BLaER1 (cell line): ENCODE measurements around the gene GDF7.

Source experiments
- H3K27ac ChIP-seq: shearing (Covaris generic); formaldehyde crosslinking; 2 replicates; pipeline ENCODE4 v1.8.1; 2022
- H3K27me3 ChIP-seq: shearing (Covaris generic); formaldehyde crosslinking; 2 replicates; pipeline ENCODE4 v1.8.1; 2022
- H3K36me3 ChIP-seq: shearing (Covaris generic); formaldehyde crosslinking; 2 replicates; pipeline ENCODE4 v1.8.1; 2022
- H3K4me1 ChIP-seq: shearing (Covaris generic); formaldehyde crosslinking; 2 replicates; pipeline ENCODE4 v1.8.1; 2022
- H3K4me2 ChIP-seq: shearing (Covaris generic); formaldehyde crosslinking; 2 replicates; pipeline ENCODE4 v1.8.1; 2022
- H3K4me3 ChIP-seq: shearing (Covaris generic); formaldehyde crosslinking; 2 replicates; pipeline ENCODE4 v1.8.1; 2022
- H3K9ac ChIP-seq: shearing (Covaris generic); formaldehyde crosslinking; 2 replicates; pipeline ENCODE4 v1.8.1; 2022
- H3K9me3 ChIP-seq: shearing (Covaris generic); formaldehyde crosslinking; 2 replicates; pipeline ENCODE4 v1.8.1; 2022
- H4K20me1 ChIP-seq: shearing (Covaris generic); formaldehyde crosslinking; 2 replicates; pipeline ENCODE4 v1.8.1; 2022
- Cebpa-rat ChIP-seq: shearing (Covaris generic); IDR thresholded peaks from 2 replicates; pipeline ENCODE4 v1.8.1; 2022

The GDF7 gene

DNA sequence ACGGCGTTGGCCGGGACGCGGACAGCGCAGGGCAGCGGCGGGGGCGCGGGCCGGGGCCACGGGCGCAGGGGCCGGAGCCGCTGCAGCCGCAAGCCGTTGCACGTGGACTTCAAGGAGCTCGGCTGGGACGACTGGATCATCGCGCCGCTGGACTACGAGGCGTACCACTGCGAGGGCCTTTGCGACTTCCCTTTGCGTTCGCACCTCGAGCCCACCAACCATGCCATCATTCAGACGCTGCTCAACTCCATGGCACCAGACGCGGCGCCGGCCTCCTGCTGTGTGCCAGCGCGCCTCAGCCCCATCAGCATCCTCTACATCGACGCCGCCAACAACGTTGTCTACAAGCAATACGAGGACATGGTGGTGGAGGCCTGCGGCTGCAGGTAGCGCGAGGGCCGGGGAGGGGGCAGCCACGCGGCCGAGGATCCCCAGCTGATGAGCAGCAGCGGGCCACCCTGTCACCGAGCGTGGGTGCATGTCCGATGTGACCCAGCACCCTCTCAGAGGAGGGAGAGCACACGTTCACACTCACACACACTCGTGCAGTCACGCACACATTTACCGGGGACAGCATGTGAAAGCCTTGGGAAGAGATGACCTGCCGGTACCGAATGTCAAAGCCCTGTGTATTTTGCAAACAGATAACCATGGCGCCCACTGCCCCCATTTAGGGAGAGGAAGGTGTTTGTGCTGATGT lies 4.2 kb downstream of the GDF7 start:
- Histone ChIP-seq H4K20me1 (peaks cover 53% of the 10 kb centered on the region), H3K36me3 (no peaks in the 10 kb centered on the region), H3K27ac (no peak overlapping the region), H3K4me2 (no peak overlapping the region), H3K27me3 (peaks cover 59% of the 10 kb centered on the region), H3K4me3 (no peak overlapping the region), H3K9ac (no peak overlapping the region), H3K9me3 (peaks cover 18% of the 10 kb centered on the region; the same call in 1 of the 2 replicates), H3K4me1 (peaks cover 31% of the 10 kb centered on the region)
- no peak for TF ChIP-seq Cebpa-rat

- Histone ChIP-seq H4K20me1 (peaks cover 53% of the 10 kb centered on the region), H3K27ac (no peak overlapping the region), H3K4me3 (no peak overlapping the region), H3K36me3 (no peaks in the 10 kb centered on the region), H3K4me1 (peaks cover 31% of the 10 kb centered on the region), H3K4me2 (no peak overlapping the region), H3K27me3 (peaks cover 54% of the 10 kb centered on the region), H3K9me3 (peaks cover 18% of the 10 kb centered on the region; the same call in 1 of the 2 replicates), H3K9ac (no peak overlapping the region)
- TF ChIP-seq Cebpa-rat, result no peak
Observed at GRCh38 chr2:20671736-20672080, 4.8 kb downstream of the GDF7 start.

GRCh38 chr2:20672201-20672951 lies 5.4 kb downstream of the GDF7 start:
- H3K36me3 ChIP-seq, result no peaks in the 10 kb centered on the region; the same call in 1 of the 2 replicates
- peaks cover 47% of the 10 kb centered on the region for H3K27me3 ChIP-seq
- peaks cover 53% of the 10 kb centered on the region for H4K20me1 ChIP-seq
- H3K4me1 ChIP-seq, result peaks cover 35% of the 10 kb centered on the region
- H3K9ac ChIP-seq, result no peak overlapping the region
- no peak overlapping the region for H3K4me2 ChIP-seq
- H3K9me3 ChIP-seq, result peaks cover 18% of the 10 kb centered on the region; the same call in 1 of the 2 replicates
- no peak overlapping the region for H3K27ac ChIP-seq
- no peak overlapping the region for H3K4me3 ChIP-seq
- TF ChIP-seq Cebpa-rat, result no peak

- peaks cover 39% of the 10 kb centered on the region for H4K20me1 ChIP-seq
- H3K4me3 ChIP-seq, result no peak overlapping the region
- no peak overlapping the region for H3K27ac ChIP-seq
- peaks cover 37% of the 10 kb centered on the region for H3K4me1 ChIP-seq
- H3K9me3 ChIP-seq, result peaks cover 18% of the 10 kb centered on the region; the same call in 1 of the 2 replicates
- no peak for TF ChIP-seq Cebpa-rat
- H3K36me3 ChIP-seq, result no peaks in the 10 kb centered on the region; the same call in 1 of the 2 replicates
- H3K4me2 ChIP-seq, result no peak overlapping the region
- no peak overlapping the region for H3K9ac ChIP-seq
- peaks cover 33% of the 10 kb centered on the region for H3K27me3 ChIP-seq
Observed at GRCh38 chr2:20673686-20674308, 6.9 kb downstream of the GDF7 start.

GRCh38 chr2:20674309-20674965 lies 7.5 kb downstream of the GDF7 start:
- no peak for TF ChIP-seq Cebpa-rat
- peaks cover 33% of the 10 kb centered on the region for H4K20me1 ChIP-seq
- no peak overlapping the region for H3K4me3 ChIP-seq
- no peak overlapping the region for H3K9ac ChIP-seq
- peak overlapping the region; percentile 79 for H3K4me2 ChIP-seq
- H3K36me3 ChIP-seq, result no peaks in the 10 kb centered on the region; the same call in 1 of the 2 replicates
- no peak overlapping the region for H3K27ac ChIP-seq
- H3K4me1 ChIP-seq, result peaks cover 37% of the 10 kb centered on the region
- peaks cover 27% of the 10 kb centered on the region for H3K27me3 ChIP-seq
- peaks cover 18% of the 10 kb centered on the region; the same call in 1 of the 2 replicates for H3K9me3 ChIP-seq

DNA sequence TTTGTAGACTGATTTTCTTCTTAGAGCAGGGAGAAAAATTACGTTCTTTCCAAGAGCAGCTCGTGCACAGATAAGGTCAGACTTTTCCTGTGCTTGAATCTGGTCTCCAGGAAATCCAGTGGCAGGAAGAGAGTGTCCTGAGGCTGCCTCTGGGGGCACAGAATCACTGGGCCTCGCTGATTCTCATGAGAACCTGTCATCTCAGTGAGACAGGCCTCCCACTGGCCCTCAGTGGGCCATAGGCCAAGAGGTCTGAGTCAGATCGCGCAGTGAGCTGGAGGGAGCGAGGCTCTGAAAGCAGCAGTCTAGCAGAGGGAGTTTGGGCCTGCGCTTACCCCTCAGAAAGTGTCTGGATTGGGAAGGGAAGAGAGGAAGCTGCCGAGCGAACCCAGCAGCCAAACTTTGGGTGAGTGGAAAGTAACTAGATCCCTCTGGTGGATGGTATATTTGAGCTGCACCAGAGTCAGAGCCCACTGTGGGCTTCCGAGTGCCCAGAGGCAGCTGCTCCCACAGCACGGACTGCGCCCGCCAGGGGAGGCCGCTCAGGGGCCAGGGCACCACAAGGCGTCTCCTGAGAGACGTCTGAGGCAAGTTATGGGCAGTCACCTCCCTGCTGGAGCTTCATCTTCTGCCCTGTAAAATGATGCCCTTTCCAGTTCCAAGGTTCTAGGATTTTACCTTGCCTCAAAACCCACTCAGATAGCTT lies 8.2 kb downstream of the GDF7 start:
- Histone ChIP-seq H3K4me3 (no peak overlapping the region), H3K27ac (no peak overlapping the region), H4K20me1 (peaks cover 29% of the 10 kb centered on the region), H3K36me3 (no peaks in the 10 kb centered on the region; the same call in 1 of the 2 replicates), H3K4me2 (peak overlapping the region; percentile 79), H3K4me1 (peaks cover 37% of the 10 kb centered on the region), H3K27me3 (peaks cover 20% of the 10 kb centered on the region), H3K9ac (no peak overlapping the region), H3K9me3 (peaks cover 13% of the 10 kb centered on the region; the same call in 1 of the 2 replicates)
- TF ChIP-seq Cebpa-rat, result no peak

DNA sequence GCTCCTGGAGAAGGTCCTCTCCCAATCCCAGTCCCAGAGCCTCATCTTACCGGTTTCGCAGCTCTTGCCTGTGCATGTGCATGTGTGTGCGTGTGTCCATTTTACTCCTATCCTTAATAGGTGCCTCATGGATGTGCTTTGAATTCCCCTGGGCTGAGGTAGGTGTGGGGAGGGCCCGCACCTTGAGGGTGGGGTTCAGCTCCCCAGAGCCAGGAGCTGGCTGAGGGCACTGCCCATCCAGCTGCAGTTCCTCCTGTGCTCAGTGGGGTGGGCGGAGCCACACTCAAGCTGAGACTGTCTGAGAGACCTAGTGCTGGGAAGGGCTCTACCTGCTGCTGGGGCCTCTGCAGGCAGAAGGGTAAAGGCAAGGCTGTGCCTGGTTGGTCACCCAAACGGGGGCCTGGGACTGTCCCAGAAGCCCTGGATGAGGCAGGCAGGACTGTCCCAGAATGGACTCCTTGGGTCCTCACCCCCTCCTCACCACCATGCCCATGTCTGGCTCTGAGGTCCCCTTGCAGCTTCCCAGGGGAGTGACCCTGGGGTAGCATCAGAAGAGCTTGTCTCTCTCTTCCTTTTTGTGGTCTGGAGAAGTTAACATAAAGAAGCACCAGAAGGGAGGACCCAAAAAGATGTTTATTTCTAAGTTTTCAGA lies 8.9 kb downstream of the GDF7 start:
- H3K4me3 ChIP-seq, result no peak overlapping the region
- peaks cover 13% of the 10 kb centered on the region for H3K27me3 ChIP-seq
- peaks cover 37% of the 10 kb centered on the region for H3K4me1 ChIP-seq
- H3K36me3 ChIP-seq, result peaks cover 5% of the 10 kb centered on the region; the same call in 1 of the 2 replicates
- H3K27ac ChIP-seq, result no peak overlapping the region
- H4K20me1 ChIP-seq, result peaks cover 29% of the 10 kb centered on the region
- H3K9me3 ChIP-seq, result peaks cover 6% of the 10 kb centered on the region; the same call in 1 of the 2 replicates
- TF ChIP-seq Cebpa-rat, result no peak
- no peak overlapping the region for H3K9ac ChIP-seq
- H3K4me2 ChIP-seq, result peak overlapping the region; percentile 79

GRCh38 chr2:20676353-20677215 lies 9.6 kb downstream of the GDF7 start:
- Histone ChIP-seq H3K4me1 (peaks cover 37% of the 10 kb centered on the region), H3K9ac (no peak overlapping the region), H3K4me2 (peak overlapping the region; percentile 79), H4K20me1 (peaks cover 29% of the 10 kb centered on the region), H3K27me3 (peaks cover 7% of the 10 kb centered on the region; the same call in 1 of the 2 replicates), H3K4me3 (no peak overlapping the region), H3K27ac (no peak overlapping the region), H3K36me3 (peaks cover 12% of the 10 kb centered on the region), H3K9me3 (no peaks in the 10 kb centered on the region)
- TF ChIP-seq Cebpa-rat, result no peak; the same call in 1 of the 2 replicates
